GM18870 (cell line): Measurements from ENCODE around the gene PACC1.

ENCODE experiments used
- ATAC-seq: cut with Tn5 transposase; IDR thresholded peaks from one replicate; pipeline ENCODE4 v1.9.1; 2021; ENCODE audit warnings: moderate library complexity; ENCODE audit not compliant: unreplicated experiment

PACC1 gene

GRCh38 chr1:212414328-212415106, at the start of gene PACC1:
Gene PACC1, minus strand, starts transcription at chr1:212414886. Its CDS starts 129 bp downstream, at chr1:212414757.
- ATAC-seq: peak; percentile 97

GRCh38 chr1:212463565-212464285, 49.0 kb upstream of the PACC1 start:
- no peak for ATAC-seq

- no peak for ATAC-seq
These were observed 47.4 kb upstream of the PACC1 start for GRCh38 chr1:212461916-212462660.

- ATAC-seq: no peak
These were observed 45.7 kb upstream of the PACC1 start for GRCh38 chr1:212460376-212460775.

- ATAC-seq: no peak
These were observed 45.0 kb upstream of the PACC1 start for GRCh38 chr1:212459656-212460055.

- ATAC-seq: no peak
These were observed 44.1 kb upstream of the PACC1 start for GRCh38 chr1:212458817-212459216.

- ATAC-seq: no peak
These were observed 43.2 kb upstream of the PACC1 start for GRCh38 chr1:212457740-212458338.

GRCh38 chr1:212455803-212456528, 41.3 kb upstream of the PACC1 start:
- no peak for ATAC-seq

- no peak for ATAC-seq
These were observed 40.7 kb upstream of the PACC1 start for GRCh38 chr1:212455401-212455800.

- no peak for ATAC-seq
These were observed 40.1 kb upstream of the PACC1 start for GRCh38 chr1:212454741-212455140.

- no peak for ATAC-seq
These were observed 38.6 kb upstream of the PACC1 start for GRCh38 chr1:212453156-212453857.

- ATAC-seq: no peak
These were observed 37.9 kb upstream of the PACC1 start for GRCh38 chr1:212452323-212453155.

- no peak for ATAC-seq
These were observed 37.0 kb upstream of the PACC1 start for GRCh38 chr1:212451416-212452322.

- ATAC-seq: no peak
These were observed 35.7 kb upstream of the PACC1 start for GRCh38 chr1:212450331-212450881.

GRCh38 chr1:212447478-212447877, 32.8 kb upstream of the PACC1 start:
- no peak for ATAC-seq

GRCh38 chr1:212446333-212446732, 31.6 kb upstream of the PACC1 start:
- ATAC-seq: no peak

GRCh38 chr1:212442408-212442807, 27.7 kb upstream of the PACC1 start:
- no peak for ATAC-seq

- no peak for ATAC-seq
These were observed 25.7 kb upstream of the PACC1 start for GRCh38 chr1:212440419-212440818.
